ENCODE measurements around the gene GOLT1B.

DNA sequence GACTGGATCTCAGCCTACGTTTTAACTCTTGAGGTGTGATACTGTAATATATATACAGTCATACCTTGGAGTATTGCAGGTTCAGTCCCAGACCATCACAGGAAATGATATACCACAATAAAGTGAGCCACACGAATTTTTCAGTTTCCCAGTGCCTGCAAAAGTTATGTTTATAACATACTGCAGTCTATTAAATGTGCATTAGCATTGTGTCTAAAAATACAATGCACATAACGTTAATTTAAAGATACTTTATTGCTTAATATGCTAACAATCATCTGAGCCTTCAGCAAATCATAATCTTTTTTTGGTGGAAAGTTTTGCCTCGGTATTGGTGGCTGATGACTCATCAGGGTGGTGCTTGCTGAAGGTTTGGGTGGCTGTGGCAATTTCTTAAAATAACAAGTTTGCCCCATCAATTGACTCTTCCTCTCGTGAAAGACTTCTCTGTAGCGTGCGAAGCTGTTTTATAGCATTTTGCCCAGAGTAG is 45.3 kb upstream of the GOLT1B start:
- TF ChIP-seq POLR2A (IDR thresholded peaks at IDR 0.05): no peak
- no peak for TF ChIP-seq CTCF (IDR thresholded peaks at IDR 0.05)

All from prostate gland (tissue), 2 donors.